Measurements from ENCODE around the gene CLDN20.
"Not testable (repeated sequence)": the region's sequence is repeated elsewhere in the genome, so short reads cannot be mapped to it uniquely, and the experiment has no call there.

Gene CLDN20

DNA sequence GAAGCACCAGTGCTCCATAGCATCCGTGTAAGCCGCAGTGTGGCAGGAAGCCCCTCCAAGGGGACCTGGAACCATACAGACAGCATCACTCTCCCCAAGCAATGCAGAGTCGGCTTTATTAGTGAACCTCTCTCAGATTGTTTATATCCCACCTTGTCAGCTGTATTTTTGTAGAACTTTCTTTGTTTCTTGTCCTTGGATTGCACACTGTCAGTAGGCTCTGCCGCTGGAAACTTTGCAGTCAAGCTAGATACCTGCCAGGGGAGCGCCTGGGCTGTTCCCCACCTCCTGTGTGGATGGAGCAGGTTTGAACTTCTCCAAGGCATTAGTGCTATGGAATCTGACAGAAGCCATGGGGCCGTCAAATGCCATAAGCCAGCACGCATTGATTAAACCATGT is 18.6 kb upstream of the CLDN20 start:
- DNase-seq (ENCODE audit: low read depth, low spot score): no peak

DNA sequence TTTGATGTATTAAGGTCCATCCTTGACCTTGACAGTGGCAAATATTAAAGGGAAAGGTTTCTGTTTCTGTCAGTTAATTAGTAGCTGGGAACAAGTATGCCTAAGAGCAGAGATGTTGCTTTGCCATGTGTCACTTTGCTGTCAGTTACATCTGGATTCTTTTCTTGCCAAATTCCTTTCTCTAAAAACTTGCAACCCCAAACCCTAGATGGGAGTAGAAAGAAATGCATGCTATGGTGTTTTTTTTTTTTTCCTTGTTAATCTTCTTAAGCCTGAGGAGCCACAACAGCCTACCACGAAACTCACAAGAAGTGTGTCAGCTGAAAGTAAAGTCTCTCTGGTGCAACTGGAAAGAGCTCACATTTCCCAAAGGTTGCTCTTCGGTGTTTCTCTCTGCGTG is 18.0 kb upstream of the CLDN20 start:
- DNase-seq (ENCODE audit: low read depth, low spot score): no peak

DNA sequence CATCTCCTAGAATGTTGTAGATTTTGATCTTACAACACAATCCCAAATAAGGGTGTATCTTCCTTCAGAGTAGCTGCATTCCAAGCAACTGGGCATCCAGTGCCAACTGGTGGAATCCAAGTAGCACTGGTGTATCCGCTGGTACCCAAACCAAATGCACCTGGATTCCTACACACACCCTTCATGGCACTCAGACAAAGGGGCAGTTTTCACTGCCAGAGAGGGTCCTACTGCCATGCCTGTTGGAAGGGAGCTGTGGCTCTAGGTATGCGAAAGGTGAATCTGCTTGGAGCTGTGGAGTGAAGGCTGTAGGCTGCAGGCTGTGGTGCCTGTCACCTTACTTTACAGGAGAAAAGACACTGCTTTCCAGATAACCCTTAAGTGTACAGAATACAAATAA is 17.0 kb upstream of the CLDN20 start:
- no peak for DNase-seq (ENCODE audit: low read depth, low spot score)

DNA sequence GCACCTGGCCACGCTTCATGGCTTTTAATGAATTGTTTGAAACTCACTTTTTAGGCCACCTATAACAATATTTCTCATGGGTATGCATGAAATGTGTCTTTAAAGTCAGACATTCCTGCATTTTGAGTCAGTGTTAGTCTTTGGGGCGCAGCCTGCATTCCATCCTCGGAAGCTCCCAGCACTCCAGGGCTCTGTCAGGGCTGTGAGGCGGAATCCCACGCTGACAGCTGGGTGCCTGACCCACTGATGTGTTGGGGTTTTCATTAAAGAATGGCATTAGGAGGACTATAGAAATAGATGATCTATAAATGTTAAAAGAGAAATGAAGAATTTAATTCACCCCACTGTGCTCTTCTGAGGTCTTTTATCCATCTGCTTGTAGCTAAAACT is 16.2 kb upstream of the CLDN20 start:
- no peak for DNase-seq (ENCODE audit: low read depth, low spot score)

DNA sequence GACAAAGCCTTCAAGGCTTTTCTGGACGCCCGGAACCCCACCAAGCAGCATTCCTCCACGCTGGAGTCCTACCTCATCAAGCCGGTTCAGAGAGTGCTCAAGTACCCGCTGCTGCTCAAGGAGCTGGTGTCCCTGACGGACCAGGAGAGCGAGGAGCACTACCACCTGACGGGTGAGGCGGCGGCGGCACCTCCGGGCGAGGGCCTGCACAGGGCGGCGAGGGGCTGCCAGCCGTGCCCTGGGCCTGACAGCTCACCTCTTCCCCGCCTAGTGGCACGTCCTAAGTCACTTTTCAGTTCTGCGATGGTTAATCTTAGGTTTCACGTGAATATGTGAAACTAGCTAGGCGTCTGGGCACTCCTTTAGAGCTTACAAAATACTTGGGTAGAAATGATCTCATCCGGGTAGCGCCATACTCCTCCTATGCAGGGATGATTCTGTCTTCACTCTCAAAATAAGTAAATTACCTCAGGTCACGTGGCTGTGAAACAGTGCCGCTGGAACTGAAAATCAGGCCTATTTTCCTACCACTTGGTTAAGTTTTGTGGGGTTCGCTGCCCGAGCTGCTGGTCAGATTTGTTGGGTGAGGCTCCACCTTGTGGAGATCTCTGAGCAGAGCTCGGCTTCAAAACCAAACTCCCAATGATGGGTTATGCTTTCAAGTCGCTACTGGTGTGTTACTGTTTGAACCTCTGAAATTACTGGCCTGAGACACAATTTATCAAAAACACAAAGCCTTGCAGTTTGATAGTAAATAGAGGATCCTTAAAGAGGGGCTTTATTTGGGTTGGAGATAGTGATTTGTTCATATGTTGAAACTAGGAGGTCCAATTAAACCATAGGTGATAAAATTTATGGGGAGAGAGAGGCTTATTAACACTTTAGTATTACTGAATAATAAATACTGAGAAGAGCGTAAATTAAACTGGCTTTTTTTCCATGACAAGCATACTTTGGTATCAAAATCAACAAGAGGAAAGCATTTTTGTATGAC is 15.5 kb upstream of the CLDN20 start:
- DNase-seq (ENCODE audit: low read depth, low spot score): peak; percentile 56

- no peak for DNase-seq (ENCODE audit: low read depth, low spot score)
These were observed 13.0 kb upstream of the CLDN20 start for GRCh38 chr6:155250701-155251381.

GRCh38 chr6:155252581-155252980 is 11.2 kb upstream of the CLDN20 start:
- no peak for DNase-seq (ENCODE audit: low read depth, low spot score)

DNA sequence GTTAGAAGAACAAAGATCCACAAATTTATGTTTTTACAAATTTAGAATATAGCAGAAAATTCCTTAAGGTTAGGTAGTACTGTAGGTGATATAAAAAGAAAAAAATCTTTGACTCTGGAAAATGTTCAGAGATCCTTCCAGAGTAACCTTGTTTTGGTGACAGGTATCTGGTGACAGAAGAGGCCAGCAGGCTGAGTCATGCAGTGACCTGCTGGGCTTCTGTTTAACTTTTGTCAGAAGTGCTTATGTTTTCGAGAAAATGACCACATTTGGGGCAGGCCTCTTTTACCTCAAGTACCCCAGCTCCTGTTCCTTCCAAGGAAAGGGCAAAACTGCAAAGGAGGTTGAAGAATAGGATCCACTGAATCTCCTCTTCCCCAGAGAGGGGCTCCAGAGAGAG is 10.5 kb upstream of the CLDN20 start:
- no peak for DNase-seq (ENCODE audit: low read depth, low spot score)

DNA sequence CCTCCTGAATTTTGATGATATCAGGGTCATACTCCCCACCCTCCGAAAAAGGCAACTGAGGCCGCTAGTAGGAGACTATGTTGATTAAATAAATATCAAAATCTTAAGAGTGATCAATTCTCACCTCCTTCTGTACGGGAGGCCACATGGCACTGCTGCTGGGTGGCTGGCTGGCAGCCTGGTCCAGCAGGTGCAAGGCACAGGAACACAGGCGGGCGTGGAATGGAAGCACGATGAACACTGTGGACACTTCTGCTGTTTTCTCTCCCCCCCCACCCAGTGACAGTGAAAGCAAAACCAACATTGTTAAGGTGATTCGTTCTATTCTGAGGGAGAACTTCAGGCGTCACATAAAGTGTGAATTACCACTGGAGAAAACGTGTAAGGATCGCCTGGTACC is 9.7 kb upstream of the CLDN20 start:
- DNase-seq (ENCODE audit: low read depth, low spot score): no peak

DNA sequence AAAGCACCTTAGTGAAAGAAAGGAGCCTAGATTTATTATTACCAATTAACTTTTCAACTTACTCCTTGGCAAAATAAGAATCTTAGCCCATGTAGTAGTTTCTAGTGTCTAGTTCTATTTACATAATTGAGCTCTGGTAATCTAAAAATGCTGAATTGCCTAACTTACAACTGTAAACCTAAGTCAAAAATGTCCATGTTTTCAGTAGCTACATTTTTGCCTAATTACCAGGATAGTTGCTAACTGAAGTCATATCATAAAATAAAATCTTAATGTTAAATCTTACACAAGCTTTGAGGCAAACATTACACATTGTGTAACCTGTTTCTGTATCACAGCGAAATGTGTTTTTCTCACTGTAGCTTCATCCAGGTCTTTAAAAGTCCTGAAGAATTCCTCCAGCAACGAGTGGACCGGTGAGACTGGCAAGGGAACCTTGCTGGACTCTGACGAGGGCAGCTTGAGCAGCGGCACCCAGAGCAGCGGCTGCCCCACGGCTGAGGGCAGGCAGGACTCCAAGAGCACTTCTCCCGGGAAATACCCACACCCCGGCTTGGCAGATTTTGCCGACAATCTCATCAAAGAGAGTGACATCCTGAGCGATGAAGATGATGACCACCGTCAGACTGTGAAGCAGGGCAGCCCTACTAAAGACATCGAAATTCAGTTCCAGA is 7.6 kb upstream of the CLDN20 start:
- DNase-seq (ENCODE audit: low read depth, low spot score): no peak

DNA sequence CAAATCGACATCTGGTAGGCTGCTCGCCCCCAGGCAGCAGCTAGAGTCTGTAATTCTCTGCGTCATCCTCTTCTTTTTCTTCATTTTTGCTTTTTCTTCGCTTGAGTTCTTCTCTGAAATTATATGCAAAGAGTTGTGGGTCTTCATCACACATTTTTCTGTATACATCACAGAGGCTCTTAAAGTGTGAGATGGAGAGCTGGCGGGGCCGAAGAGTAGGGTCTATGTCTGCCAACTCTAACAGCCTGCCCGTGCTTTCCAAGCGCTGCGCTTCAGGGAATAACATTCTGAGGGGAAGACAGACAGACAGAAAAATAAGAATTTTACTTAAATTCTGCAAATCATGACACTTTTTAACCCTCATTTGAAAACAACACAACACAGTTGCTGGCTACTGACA is 6.0 kb upstream of the CLDN20 start:
- no peak for DNase-seq (ENCODE audit: low read depth, low spot score)

DNA sequence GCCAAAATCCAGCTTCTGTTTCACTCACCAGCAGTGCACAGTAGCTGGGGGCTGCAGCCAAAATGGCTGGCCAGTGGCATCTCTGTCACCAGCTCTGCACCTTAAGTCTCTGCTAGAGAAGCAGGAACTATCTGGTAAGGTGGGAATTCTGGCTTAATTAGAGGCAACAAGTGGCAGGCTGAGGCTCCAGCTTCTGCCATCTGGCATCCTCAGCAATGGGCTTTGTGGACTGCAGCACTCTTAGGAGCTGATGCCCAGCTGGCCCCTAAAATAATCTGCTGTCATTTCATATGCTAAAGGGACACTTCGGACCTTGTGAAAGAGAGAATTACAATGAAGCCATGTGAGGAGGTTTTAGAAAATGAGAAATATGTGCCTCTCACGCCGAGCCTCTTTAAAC is 4.6 kb upstream of the CLDN20 start:
- no peak for DNase-seq (ENCODE audit: low read depth, low spot score)

DNA sequence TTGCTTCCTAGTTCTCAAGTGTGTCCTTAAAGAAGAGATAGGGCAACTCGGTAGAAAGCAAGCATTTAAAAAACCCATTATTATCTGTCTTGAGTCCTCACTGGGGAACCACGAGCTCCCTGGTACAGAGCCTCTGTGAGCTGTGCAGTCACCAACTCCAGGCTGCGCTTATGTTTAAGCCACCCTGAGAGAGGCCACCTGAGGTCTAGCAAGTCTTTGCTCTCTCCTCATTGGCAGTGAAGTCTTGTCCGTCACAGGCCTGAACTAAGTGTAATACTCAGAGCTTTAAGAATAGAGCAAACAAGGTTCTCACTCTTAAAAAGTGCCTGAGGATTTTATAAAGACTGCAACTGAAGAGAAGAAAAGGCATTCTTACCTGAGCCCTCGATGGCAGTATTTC is 3.9 kb upstream of the CLDN20 start:
- DNase-seq (ENCODE audit: low read depth, low spot score): no peak

DNA sequence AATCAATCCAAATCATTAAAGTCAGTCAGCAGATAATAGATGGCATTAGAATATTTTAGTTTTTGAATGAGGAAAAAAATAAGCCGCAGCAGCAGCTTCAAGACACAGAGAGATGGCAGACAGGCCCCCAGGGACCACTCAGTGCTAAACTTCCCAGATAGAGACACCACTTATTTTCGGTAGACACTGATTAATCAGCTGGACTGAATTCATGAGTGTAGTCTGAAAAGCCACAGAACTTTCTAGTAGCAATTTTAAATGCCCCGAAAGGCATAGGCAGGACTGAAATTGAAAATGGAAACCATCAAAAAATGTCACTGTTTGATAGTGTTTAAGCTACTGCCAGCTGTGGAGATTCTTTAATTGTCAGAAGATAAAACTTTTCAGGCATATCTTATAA is 3.1 kb upstream of the CLDN20 start:
- no peak for DNase-seq (ENCODE audit: low read depth, low spot score)

DNA sequence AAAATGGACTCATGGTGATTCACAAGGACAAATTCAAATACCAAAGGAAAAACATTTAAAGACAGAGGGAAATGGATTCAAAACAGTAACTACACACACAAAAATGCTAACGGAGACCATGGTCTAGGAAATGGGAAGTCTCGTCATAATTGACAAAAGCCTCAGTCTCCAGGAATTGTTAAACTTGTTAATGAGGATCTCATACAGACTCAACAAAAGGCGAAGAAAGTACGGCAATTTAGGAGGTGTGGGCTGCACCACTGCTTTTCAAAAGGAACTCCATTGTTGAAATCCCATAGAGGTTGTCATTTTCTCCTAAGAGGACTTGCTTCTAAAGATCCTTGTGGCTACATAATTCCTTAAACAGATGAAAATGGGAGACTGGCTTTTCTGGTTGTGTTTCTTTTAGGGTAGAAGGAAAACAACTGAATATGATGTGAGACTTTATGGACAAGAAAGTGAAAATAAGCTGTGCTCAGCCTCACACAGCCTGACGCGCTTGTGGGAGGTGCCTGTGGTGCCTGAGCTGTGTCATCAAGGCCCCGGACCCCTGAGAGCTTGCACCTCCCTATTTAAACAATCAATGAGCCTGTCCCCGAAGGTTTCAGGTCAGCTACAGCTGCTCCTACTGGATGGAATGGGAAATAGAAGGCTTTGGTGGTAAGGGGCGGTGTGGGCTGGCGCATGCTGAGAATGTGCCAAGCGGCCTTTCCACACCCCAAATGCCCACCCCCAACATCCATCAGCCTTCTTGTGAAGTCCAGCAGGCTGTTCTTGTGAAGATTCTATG is 2.5 kb upstream of the CLDN20 start:
- no peak for DNase-seq (ENCODE audit: low read depth, low spot score)

GRCh38 chr6:155262655-155263054 is 1.2 kb upstream of the CLDN20 start:
- DNase-seq (ENCODE audit: low read depth, low spot score): no peak

GRCh38 chr6:155264693-155265320 is 994 bp downstream of the CLDN20 start:
- DNase-seq (ENCODE audit: low read depth, low spot score): no peak

DNA sequence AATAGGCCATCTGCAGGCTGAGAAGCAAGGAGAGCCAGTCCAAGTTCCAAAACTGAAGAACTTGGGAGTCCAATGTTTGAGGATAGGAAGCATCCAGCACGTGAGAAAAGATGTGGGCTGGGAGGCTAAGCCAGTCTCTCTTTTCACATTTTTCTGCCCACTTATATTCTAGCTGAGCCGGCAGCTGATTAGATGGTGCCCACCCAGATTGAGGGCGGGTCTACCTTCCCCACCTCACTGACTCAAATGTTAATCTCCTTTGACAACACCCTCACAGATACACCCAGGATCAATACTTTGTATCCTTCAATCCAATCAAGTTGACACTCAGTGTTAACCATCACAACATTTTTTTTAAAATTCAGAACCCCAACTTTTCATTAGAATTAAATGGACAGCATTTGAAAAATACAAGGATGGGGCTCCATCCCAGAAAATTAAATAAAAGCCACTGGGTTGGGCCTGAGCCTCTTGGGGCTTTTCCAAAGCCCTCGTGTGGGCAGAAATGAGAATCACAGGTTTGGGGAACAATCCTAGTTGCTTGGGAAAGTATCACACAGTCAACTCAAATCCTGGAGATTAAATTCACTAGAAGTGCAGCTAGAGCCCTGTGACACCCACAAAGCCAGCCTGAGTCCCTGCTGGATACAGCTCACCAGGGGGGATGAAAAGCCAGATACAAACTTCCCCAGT is 2.2 kb downstream of the CLDN20 start:
- DNase-seq (ENCODE audit: low read depth, low spot score): no peak

- no peak for DNase-seq (ENCODE audit: low read depth, low spot score)
These were observed 3.6 kb downstream of the CLDN20 start for GRCh38 chr6:155267411-155267810.

DNA sequence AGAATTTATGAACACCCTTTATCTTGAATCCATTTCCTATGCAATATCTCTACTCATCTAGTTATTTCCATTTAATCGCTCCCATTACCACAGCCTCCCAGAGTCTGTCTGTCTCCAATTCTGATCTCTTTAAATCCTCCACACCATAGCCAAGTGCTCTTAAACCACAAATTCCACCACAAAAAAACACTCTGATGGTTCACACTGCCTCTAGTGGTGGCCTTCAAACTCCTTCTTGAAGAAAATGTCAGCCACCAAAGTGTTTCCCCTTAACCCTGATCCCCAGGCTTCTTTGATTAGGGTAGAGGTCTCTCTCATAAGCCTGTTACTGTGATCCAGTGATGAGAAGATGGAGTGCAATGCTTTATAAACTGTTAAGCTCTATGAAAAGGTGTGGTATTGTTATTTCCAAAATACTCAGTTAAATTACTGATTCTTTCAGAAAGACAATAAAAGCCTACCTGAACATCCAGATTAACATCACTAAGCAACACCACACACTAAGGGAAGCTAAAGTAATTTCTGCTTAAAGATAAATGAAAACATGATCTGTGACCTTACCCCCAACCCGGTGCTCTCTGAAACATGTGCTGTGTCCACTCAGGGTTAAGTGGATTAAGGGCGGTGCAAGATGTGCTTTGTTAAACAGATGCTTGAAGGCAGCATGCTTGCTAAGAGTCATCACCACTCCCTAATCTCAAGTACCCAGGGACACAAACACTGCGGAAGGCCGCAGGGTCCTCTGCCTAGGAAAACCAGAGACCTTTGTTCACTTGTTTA is 4.5 kb downstream of the CLDN20 start:
- not testable (repeated sequence) for DNase-seq (ENCODE audit: low read depth, low spot score)
